ENCODE results near the gene TNFRSF14. TPM values are rescaled to one million over a fixed set of nuclear protein-coding genes. Genes with fewer than 3 reads are reported as not detected.

The TNFRSF14 gene
- total RNA-seq, 1 donor from 2014 or later = 191 TPM

GRCh38 chr1:2604156-2604843, 48.1 kb downstream of the TNFRSF14 start:
- H3K36me3 Mint-ChIP-seq (ENCODE audit: low read depth) = no peaks in the 10 kb centered on the region
- H3K27me3 Mint-ChIP-seq (ENCODE audit: low read depth) = peaks cover 4% of the 10 kb centered on the region
- H3K4me3 Mint-ChIP-seq (ENCODE audit: low read depth) = no peak overlapping the region
- DNase-seq (ENCODE audit: low spot score) = no peak
- H3K27ac Mint-ChIP-seq = no peak overlapping the region
- no peaks in the 10 kb centered on the region for H3K4me1 Mint-ChIP-seq (ENCODE audit: low read depth)
- H3K9me3 Mint-ChIP-seq = peaks cover 5% of the 10 kb centered on the region
- intact Hi-C loops (cut with micrococcal nuclease) = no loop called here

GRCh38 chr1:2604844-2605508, 48.8 kb downstream of the TNFRSF14 start:
- intact Hi-C loops (cut with micrococcal nuclease) = no loop called here
- DNase-seq (ENCODE audit: low spot score) = no peak
- no peaks in the 10 kb centered on the region for H3K36me3 Mint-ChIP-seq (ENCODE audit: low read depth)
- no peaks in the 10 kb centered on the region for H3K4me1 Mint-ChIP-seq (ENCODE audit: low read depth)
- H3K27me3 Mint-ChIP-seq (ENCODE audit: low read depth) = peaks cover 4% of the 10 kb centered on the region
- H3K9me3 Mint-ChIP-seq = peaks cover 5% of the 10 kb centered on the region
- no peak overlapping the region for H3K4me3 Mint-ChIP-seq (ENCODE audit: low read depth)
- no peak overlapping the region for H3K27ac Mint-ChIP-seq

DNA sequence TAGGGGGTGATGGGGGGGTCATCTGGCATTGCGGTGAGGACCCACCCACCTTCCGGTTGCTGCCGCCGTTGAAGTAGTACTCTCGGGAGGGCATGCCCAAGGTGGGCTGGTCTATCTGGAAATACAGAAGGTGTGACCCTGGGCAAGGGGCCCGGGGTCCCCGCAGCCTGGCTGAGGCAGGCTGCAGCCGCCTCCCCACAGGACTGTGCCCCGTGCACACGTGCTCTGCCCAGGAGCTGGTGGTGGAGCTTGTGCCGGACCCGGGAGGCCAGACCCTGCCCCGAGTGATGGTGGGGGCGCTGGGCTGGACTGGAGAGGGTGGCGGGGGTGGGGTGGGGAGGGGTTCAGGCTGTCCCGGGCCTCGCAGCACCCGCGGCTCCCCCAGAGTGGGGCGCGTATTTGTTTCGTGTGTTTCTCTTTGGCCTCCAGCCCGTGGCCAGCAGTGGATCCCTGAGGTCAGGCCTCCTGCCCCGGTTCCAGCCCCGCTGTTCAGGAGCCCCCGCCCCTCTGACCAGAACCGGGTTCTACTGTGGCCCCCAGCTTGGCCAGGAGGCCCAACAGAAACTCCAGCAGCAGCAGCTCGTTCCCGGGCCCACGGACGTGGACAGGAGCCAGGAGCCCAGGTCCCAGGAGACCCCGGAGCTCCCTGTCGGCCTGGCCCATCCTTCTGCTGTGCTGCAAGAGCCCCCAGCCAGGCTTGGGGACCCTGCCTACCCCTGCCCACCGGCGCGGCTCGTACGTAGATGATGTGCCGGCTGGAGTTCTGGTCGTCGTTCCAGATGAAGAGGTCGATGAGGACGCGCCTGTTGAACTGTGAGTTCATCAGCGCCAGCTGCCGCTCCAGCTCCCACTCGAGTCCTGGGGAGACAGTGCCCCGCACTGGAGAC, 49.6 kb downstream of the TNFRSF14 start:
- H3K27ac Mint-ChIP-seq = no peak overlapping the region
- no peaks in the 10 kb centered on the region for H3K4me1 Mint-ChIP-seq (ENCODE audit: low read depth)
- H3K27me3 Mint-ChIP-seq (ENCODE audit: low read depth) = peaks cover 4% of the 10 kb centered on the region
- no peak for DNase-seq (ENCODE audit: low spot score)
- H3K36me3 Mint-ChIP-seq (ENCODE audit: low read depth) = no peaks in the 10 kb centered on the region
- no peak overlapping the region for H3K4me3 Mint-ChIP-seq (ENCODE audit: low read depth)
- peaks cover 5% of the 10 kb centered on the region for H3K9me3 Mint-ChIP-seq
- intact Hi-C loops (cut with micrococcal nuclease) = no loop called here

- Mint-ChIP-seq H3K9me3 (peaks cover 5% of the 10 kb centered on the region), H3K4me3 (ENCODE audit: low read depth) (no peak overlapping the region), H3K36me3 (ENCODE audit: low read depth) (no peaks in the 10 kb centered on the region), H3K4me1 (ENCODE audit: low read depth) (no peaks in the 10 kb centered on the region), H3K27me3 (ENCODE audit: low read depth) (peaks cover 2% of the 10 kb centered on the region), H3K27ac (no peak overlapping the region)
- no peak for DNase-seq (ENCODE audit: low spot score)
- intact Hi-C loops (cut with micrococcal nuclease) = no loop called here
These were observed 50.3 kb downstream of the TNFRSF14 start for GRCh38 chr1:2606396-2606880.

DNA sequence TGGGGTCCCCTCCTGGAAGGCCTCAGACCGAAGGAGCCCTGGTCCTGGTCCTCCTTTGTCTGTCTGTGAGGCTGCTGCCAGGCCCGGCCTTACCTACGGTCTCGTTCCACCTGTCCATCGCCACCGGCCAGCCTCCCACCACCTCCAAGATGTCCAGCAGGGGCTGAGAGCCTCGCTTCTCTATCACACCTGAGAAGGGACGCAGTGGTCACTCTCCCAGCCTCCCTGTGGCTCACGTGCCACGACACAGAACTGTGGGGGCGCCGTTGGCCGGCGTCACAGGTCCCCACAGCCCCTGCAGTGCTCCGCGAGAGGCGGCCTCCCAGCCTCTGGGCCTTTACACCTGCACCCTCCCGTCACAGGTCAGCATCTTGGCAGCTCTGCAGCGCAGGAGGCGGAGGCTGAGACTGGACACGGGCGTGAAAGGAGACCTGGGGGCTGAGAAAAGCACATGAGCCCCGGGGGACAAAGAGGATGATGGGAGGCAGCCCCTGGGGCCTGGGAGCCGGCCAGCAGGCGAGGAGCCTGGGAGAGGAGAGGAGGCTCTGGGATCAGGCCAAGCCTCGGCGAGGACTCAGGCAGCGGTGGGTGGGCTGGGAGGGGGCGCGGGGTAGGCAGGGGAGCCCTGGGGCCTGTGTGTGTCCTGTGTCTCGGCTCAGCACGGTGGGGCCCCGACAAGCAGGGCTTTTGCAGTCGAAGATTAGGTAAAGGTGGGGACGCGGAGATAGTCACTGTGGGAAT, 50.9 kb downstream of the TNFRSF14 start:
- intact Hi-C loops (cut with micrococcal nuclease) = no loop called here
- Mint-ChIP-seq H3K27ac (no peak overlapping the region), H3K27me3 (ENCODE audit: low read depth) (no peaks in the 10 kb centered on the region), H3K4me3 (ENCODE audit: low read depth) (no peak overlapping the region), H3K36me3 (ENCODE audit: low read depth) (no peaks in the 10 kb centered on the region), H3K9me3 (peaks cover 5% of the 10 kb centered on the region), H3K4me1 (ENCODE audit: low read depth) (no peaks in the 10 kb centered on the region)
- DNase-seq (ENCODE audit: low spot score) = no peak

DNA sequence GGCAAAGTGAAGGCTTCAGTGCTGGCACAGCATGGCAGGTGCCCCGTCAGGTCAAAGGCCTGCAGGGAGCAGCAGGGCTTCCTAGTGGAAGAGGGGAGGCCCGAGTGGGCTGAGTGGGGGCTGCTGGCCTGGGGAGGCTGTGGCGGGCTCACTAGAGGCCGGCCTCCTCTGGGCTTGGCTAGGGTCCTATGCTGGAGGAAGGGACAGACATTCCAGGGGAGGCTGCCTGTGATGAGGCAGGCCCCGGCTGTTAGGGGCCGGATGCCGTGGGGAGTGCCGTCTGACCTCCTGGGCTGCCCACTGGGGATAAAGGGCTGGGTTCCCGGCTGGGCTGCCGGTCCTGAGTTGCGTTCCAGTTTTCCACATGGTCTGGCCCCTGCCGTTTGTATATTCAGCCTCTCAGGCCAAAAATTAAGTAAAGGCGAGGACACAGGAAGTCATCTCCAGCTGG, 51.5 kb downstream of the TNFRSF14 start:
- no peak for DNase-seq (ENCODE audit: low spot score)
- Mint-ChIP-seq H3K9me3 (peaks cover 5% of the 10 kb centered on the region), H3K27ac (no peak overlapping the region), H3K36me3 (ENCODE audit: low read depth) (no peaks in the 10 kb centered on the region), H3K27me3 (ENCODE audit: low read depth) (no peaks in the 10 kb centered on the region), H3K4me1 (ENCODE audit: low read depth) (no peaks in the 10 kb centered on the region), H3K4me3 (ENCODE audit: low read depth) (no peak overlapping the region)
- intact Hi-C loops (cut with micrococcal nuclease) = no loop called here

DNA sequence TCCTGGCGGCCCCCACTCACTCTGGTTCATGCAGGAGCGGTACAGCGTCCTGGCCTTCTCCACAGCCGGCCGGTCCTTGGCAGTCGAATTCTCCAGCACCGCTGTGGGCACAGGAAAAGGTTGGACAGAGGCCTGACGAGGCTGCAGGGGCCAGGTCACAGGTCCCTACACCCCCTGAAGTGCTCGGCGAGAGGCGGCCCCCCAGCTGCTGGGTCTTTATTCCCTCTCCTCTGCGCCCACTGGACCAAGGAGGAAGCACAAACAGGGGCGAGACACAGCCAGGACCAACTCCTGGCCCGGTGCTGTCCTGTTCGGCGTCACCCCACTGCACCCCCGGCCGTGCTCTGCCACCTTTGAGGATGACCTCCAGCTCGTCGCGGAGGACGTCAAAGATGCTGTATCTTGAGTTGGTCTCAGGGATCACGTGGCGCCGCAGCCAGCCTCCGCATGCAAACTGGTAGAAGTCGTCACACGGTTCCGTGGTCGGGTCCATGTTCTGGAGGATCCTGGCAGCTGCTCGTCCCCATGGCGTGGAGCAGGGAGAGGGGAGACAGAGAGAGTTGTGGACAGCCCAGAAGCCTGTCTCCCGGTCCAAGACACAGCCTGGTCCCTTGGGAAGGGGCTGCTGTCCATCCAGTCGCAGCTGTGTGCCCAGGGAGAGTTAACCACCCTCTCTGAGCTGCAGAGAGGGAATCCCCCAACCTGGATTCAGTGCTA, 53.3 kb downstream of the TNFRSF14 start:
- intact Hi-C loops (cut with micrococcal nuclease) = no loop called here
- Mint-ChIP-seq H3K4me3 (ENCODE audit: low read depth) (no peak overlapping the region), H3K27me3 (ENCODE audit: low read depth) (no peaks in the 10 kb centered on the region), H3K9me3 (peaks cover 14% of the 10 kb centered on the region), H3K4me1 (ENCODE audit: low read depth) (no peaks in the 10 kb centered on the region), H3K36me3 (ENCODE audit: low read depth) (no peaks in the 10 kb centered on the region), H3K27ac (no peak overlapping the region)
- DNase-seq (ENCODE audit: low spot score) = no peak

- Mint-ChIP-seq H3K36me3 (ENCODE audit: low read depth) (no peaks in the 10 kb centered on the region), H3K27me3 (ENCODE audit: low read depth) (peaks cover 1% of the 10 kb centered on the region), H3K27ac (no peak overlapping the region), H3K4me1 (ENCODE audit: low read depth) (no peaks in the 10 kb centered on the region), H3K9me3 (peaks cover 23% of the 10 kb centered on the region), H3K4me3 (ENCODE audit: low read depth) (no peak overlapping the region)
- DNase-seq (ENCODE audit: low spot score) = no peak
- intact Hi-C loops (cut with micrococcal nuclease) = no loop called here
These were observed 54.1 kb downstream of the TNFRSF14 start for GRCh38 chr1:2610036-2610959.

DNA sequence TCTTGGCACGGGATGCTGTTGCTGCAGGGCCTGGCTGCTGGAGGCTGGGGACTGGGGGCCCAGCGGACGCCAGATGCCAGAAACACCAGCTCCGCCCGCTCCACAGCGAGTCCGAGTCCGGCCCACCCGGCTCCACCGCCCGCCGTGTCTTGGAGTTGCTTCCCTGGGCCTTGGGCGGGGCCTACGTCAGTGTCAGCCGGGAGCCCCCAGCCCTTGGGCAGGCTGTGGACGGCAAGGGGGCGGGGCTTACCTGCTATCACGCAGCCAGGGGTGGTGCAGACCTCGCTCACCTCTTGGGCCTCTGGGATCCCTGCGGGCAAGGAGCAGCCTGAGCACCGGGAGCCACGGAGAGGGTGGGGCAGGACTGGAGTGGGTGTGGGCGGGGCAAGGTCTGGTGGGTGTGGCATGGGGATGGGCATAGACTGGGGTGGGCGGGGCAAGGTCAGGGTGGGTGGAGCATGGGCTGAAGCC, 54.9 kb downstream of the TNFRSF14 start:
- no peaks in the 10 kb centered on the region for H3K4me1 Mint-ChIP-seq (ENCODE audit: low read depth)
- intact Hi-C loops (cut with micrococcal nuclease) = no loop called here
- H3K9me3 Mint-ChIP-seq = peaks cover 29% of the 10 kb centered on the region
- no peak overlapping the region for H3K4me3 Mint-ChIP-seq (ENCODE audit: low read depth)
- H3K27ac Mint-ChIP-seq = no peak overlapping the region
- DNase-seq (ENCODE audit: low spot score) = no peak
- peaks cover 2% of the 10 kb centered on the region for H3K27me3 Mint-ChIP-seq (ENCODE audit: low read depth)
- H3K36me3 Mint-ChIP-seq (ENCODE audit: low read depth) = no peaks in the 10 kb centered on the region

- H3K9me3 Mint-ChIP-seq = peaks cover 36% of the 10 kb centered on the region
- no peaks in the 10 kb centered on the region for H3K36me3 Mint-ChIP-seq (ENCODE audit: low read depth)
- H3K4me1 Mint-ChIP-seq (ENCODE audit: low read depth) = no peaks in the 10 kb centered on the region
- intact Hi-C loops (cut with micrococcal nuclease) = no loop called here
- peaks cover 2% of the 10 kb centered on the region for H3K27me3 Mint-ChIP-seq (ENCODE audit: low read depth)
- no peak overlapping the region for H3K4me3 Mint-ChIP-seq (ENCODE audit: low read depth)
- no peak overlapping the region for H3K27ac Mint-ChIP-seq
- DNase-seq (ENCODE audit: low spot score) = no peak
These were observed 55.7 kb downstream of the TNFRSF14 start for GRCh38 chr1:2611621-2612437.

Data from activated T-helper 2 cell treated with anti-CD3 and anti-CD28 coated beads, Interferon-gamma antibody, Interleukin-2, Interleukin-4, amounts not matched to agents 10 μg/mL and 5 μg/mL and 100 μg/mL, durations not matched to agents 14 hours and 24 hours and 36 hours (primary cell).